Activated naive CD4-positive, alpha-beta T cell treated with anti-CD3 and anti-CD28 coated beads, Interleukin-2, amount 50 U/mL, for 24 hours (primary cell): ENCODE measurements around the gene EYA2.
"Not testable (repeated sequence)": the region's sequence is repeated elsewhere in the genome, so short reads cannot be mapped to it uniquely, and the experiment has no call there.

Experiments used
- H3K27ac Mint-ChIP-seq: one replicate; pipeline ENCODE4 v1.8.0; 2021; ENCODE audit warnings: mild to moderate bottlenecking, mixed read lengths
- H3K27me3 Mint-ChIP-seq: one replicate; pipeline ENCODE4 v1.8.0; 2021; ENCODE audit warnings: mixed read lengths
- H3K36me3 Mint-ChIP-seq: one replicate; pipeline ENCODE4 v1.8.0; 2021; ENCODE audit warnings: mixed read lengths
- H3K4me1 Mint-ChIP-seq: one replicate; pipeline ENCODE4 v1.8.0; 2021; ENCODE audit warnings: mixed read lengths
- H3K4me3 Mint-ChIP-seq: one replicate; pipeline ENCODE4 v1.8.0; 2021; ENCODE audit warnings: mild to moderate bottlenecking, mixed read lengths
- H3K9me3 Mint-ChIP-seq: one replicate; pipeline ENCODE4 v1.8.0; 2021; ENCODE audit warnings: mixed read lengths

Gene EYA2

DNA sequence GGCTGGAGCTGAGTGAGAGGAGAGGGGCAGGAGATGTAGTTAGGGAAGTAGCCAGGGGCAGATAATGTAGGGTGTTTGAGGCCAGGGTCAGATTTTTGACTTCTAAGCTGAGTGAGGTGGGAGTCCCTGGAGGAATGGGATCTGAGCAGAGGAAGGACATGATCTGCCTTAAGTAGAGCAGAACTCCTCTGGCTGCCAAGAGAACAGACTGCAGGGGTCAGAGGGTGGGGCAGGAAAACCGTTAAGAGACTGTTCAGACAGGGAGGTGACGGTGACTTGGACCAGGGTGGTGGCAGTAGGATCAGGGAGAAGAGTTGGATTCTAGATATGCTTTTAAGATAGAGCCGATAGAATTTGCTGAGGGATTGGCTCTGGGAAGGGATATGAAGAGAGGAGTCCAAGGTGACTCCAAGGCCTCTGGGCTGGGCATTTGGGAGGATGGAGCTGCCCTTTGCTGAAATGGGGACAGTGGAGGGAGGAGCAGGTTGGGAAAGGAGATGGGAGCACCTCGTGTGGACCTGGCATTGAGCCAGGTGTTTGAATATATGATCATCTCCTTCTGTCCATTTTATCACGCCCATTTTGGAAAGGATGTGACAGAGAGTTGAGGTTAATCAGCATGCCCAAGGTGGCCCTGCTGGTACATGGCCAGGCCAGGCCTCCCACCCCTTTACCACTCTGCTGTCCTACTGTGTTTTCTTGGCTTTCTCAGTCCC is 18.8 kb downstream of the EYA2 start:
- H3K4me1 Mint-ChIP-seq = no peaks in the 10 kb centered on the region
- peaks cover 12% of the 10 kb centered on the region for H3K27me3 Mint-ChIP-seq
- H3K27ac Mint-ChIP-seq = no peak overlapping the region
- peaks cover 6% of the 10 kb centered on the region for H3K9me3 Mint-ChIP-seq
- no peaks in the 10 kb centered on the region for H3K36me3 Mint-ChIP-seq
- no peak overlapping the region for H3K4me3 Mint-ChIP-seq

DNA sequence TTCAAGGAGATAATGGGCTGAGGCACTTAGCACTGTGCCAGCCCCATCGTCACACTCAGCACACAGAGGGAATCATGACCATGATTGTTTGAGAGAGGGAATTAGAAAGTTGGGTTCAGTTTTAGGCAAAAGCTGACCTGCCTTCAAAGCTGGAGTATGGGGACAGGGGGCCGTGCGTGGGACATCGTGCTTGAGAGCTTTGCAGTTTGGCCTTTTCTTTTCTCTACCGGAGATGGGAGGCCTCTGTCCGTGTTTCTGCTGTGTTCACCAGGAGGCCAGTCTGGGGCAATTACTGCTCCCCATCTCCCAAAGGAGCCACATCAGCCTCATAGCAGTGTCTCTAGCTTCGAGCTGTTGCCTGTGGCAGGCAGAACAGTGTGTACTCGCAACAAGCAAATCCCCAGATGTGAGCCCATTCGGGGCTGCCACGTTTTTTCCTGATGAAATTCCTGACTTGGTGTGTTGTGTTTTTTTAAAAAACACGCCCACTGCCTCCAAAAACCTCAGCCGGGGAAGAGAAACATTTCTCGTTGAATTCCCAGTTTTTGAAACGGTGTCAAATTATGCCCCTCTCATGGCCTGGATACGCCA is 20.2 kb downstream of the EYA2 start:
- Mint-ChIP-seq H3K9me3 (peaks cover 6% of the 10 kb centered on the region), H3K27ac (no peak overlapping the region), H3K36me3 (no peaks in the 10 kb centered on the region), H3K27me3 (peaks cover 11% of the 10 kb centered on the region), H3K4me3 (no peak overlapping the region), H3K4me1 (no peaks in the 10 kb centered on the region)

DNA sequence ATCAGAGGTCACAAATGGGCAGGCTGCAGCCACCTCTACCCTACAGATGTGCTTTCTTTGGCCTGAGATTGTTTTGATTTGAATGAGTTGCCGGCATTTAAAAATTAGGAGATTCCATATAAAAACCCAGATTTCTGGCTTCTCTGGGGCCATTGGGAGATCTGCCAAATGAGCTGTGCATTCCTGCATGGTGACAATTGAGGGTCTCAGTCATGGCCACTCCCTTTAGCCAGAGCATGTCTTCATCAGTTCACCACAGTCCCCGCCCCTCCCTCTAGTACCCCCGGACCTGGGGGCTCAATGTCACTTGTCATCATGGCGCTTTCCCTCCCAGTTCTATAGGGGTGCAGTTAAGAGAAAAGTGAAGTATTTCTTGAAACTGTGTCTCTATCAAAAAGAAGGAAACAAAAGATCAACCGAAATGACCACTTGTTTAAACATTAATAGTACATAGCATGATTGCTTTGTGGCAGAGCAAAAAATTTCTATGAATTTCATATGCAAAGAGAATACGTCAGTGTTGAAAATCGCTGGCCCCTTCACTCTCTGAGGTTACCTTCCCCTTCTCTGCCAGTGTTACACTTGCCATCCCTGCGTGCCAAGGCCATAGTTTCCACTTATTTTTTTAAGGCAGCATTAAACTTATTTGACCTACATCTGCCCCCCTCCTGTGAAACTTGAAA is 21.1 kb downstream of the EYA2 start:
- H3K4me3 Mint-ChIP-seq = no peak overlapping the region
- H3K27me3 Mint-ChIP-seq = peaks cover 11% of the 10 kb centered on the region
- H3K4me1 Mint-ChIP-seq = no peaks in the 10 kb centered on the region
- peaks cover 6% of the 10 kb centered on the region for H3K9me3 Mint-ChIP-seq
- H3K36me3 Mint-ChIP-seq = no peaks in the 10 kb centered on the region
- no peak overlapping the region for H3K27ac Mint-ChIP-seq

DNA sequence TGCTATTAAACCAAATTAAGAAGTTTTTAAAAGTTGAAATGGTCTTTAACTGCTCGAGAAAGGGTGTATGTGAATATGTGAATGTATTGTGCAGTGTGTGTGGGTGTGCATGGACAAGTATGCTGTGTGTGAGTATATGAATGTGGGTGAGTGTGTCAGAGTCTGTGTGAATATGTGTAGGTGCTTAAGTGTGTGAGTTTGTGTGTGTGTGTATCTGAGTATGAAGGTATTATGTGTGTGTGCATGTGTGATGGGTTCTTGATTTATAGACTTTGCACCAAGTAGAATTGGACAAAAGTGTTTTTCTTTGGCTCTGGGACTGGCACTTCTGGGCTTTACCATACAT is 21.6 kb downstream of the EYA2 start:
- H3K4me1 Mint-ChIP-seq = no peaks in the 10 kb centered on the region
- no peaks in the 10 kb centered on the region for H3K36me3 Mint-ChIP-seq
- no peak overlapping the region for H3K4me3 Mint-ChIP-seq
- H3K27ac Mint-ChIP-seq = no peak overlapping the region
- peaks cover 6% of the 10 kb centered on the region for H3K9me3 Mint-ChIP-seq
- H3K27me3 Mint-ChIP-seq = peaks cover 11% of the 10 kb centered on the region

DNA sequence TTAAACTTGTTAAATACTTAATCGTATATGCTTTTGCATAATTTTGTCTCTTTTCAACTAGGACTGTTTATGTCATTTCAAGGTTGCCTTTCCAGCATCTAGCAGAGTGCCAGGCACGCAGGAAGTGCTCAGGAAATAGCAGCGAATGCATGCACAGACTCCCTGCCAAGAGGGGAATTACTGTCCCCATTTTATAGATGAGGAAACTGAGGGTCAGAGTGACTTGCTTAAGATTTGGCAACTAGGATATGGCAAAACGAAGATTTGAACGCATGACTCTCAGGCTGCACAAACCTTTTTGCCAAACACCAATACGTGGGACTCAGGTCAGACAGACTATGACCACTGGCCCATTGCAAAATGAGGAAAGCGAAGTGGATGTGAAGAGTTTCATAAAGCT is 22.5 kb downstream of the EYA2 start:
- Mint-ChIP-seq H3K27ac (no peak overlapping the region), H3K9me3 (peaks cover 6% of the 10 kb centered on the region), H3K4me1 (no peaks in the 10 kb centered on the region), H3K36me3 (no peaks in the 10 kb centered on the region), H3K27me3 (peaks cover 11% of the 10 kb centered on the region), H3K4me3 (no peak overlapping the region)

DNA sequence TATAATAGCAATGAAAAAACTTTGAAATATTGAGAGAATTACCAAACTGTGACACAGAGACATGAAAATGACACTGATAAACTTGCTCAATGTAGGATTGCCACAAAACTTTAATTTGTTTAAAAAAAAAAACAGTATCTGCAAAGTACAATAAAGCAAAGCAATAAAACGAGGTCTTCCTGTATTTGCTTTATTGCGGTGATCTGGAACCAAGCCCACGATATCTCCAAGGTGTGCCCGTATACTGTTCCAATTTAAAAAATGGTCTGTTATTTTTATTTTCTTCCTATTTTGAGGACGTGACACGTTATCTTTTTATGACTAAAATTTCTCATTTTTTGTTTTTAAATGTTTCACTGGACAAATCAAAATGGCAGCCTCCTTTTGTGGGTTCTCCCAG is 25.5 kb downstream of the EYA2 start:
- Mint-ChIP-seq H3K27me3 (peaks cover 4% of the 10 kb centered on the region), H3K27ac (no peak overlapping the region), H3K4me3 (no peak overlapping the region), H3K4me1 (no peaks in the 10 kb centered on the region), H3K9me3 (no peaks in the 10 kb centered on the region), H3K36me3 (no peaks in the 10 kb centered on the region)

DNA sequence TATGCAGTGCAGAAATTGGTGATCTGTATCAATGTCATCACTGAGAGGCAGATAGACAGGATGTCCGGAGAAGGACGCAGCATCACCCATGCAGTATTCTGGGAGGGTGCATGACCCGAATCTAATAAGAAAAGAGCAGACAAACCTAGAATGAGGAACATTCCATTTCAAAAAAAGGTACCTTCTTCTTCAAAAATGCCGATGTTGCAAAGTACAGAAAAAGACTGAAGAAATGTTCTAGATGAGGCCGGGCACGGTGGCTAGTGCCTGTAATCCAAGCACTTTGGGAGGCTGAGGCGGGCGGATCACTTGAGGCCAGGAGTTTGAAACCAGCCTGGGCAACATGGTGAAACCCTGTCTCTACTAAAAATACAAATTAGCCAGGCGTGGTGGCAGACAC is 28.2 kb downstream of the EYA2 start:
- not testable (repeated sequence) for H3K27ac Mint-ChIP-seq, H3K4me3 Mint-ChIP-seq, H3K4me1 Mint-ChIP-seq, H3K36me3 Mint-ChIP-seq, H3K9me3 Mint-ChIP-seq, H3K27me3 Mint-ChIP-seq

DNA sequence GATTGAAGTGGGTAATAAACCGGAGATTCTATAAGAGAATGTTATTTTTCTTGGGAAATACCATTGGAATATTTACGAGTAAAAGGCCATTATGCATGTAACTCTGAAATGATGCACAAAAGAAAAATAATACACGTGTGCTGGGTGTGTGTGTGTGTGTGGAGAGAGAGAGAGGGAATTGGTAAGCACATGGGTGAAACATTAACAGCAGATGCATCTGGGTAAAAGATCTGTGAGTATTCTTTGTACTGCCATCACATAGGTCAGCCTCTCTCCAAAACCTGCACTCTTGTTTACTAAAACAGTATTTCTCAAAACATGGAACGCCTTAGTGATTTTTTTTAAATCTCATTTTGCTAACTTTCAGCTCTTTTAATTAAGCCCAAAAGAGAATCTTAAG is 28.9 kb downstream of the EYA2 start:
- H3K27me3 Mint-ChIP-seq = peaks cover under 1% of the 10 kb centered on the region
- no peaks in the 10 kb centered on the region for H3K4me1 Mint-ChIP-seq
- no peaks in the 10 kb centered on the region for H3K36me3 Mint-ChIP-seq
- no peak overlapping the region for H3K4me3 Mint-ChIP-seq
- H3K27ac Mint-ChIP-seq = no peak overlapping the region
- H3K9me3 Mint-ChIP-seq = no peaks in the 10 kb centered on the region

DNA sequence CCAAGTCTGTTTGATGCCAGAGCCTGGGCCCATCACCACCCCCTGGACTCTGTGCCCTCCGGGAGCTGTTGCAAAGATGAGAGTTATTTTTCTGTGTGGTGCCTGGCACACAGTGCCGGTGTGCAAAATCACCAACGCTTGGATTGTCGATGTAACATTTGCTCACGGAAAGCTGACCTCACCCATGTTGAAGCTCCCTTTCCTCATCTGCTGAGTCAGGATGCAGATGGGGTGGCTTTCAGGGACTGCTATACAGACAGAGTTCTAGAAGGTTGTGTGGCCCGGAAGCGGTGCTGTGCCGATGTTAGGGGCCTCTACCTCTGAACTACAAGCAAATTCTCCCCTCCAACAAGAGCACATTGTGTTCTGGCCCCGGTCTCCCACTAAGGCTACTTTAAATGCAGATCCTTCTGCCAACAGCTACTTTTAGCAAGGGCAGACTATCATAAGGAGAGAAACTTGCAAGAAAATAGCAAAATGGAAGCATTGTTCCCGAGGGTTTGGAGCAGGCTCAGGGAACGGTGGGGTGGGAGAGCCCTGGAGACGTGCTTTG is 34.0 kb downstream of the EYA2 start:
- Mint-ChIP-seq H3K4me1 (no peaks in the 10 kb centered on the region), H3K4me3 (no peak overlapping the region), H3K36me3 (no peaks in the 10 kb centered on the region), H3K9me3 (no peaks in the 10 kb centered on the region), H3K27me3 (peaks cover 3% of the 10 kb centered on the region), H3K27ac (no peak overlapping the region)

DNA sequence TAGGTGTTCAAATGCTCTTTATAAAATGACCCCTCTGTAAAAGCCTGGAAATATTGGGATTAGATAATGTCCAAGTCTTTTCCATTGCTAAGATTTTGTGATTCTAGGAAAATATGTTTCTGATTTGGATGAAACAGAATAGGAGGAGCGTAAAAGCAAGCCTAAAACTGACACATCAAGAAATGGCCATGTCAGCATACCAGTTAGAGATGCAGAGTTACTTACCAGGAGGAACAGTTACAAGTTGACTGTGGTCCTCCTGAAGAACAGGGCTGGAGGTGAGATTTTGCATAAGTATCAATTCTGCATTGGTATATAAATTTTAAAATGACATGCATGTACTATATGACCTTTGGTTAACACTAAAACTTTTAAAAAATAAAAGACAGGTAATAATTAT is 35.3 kb downstream of the EYA2 start:
- Mint-ChIP-seq H3K36me3 (no peaks in the 10 kb centered on the region), H3K4me1 (no peaks in the 10 kb centered on the region), H3K4me3 (no peak overlapping the region), H3K9me3 (no peaks in the 10 kb centered on the region), H3K27ac (no peak overlapping the region), H3K27me3 (peaks cover 6% of the 10 kb centered on the region)

DNA sequence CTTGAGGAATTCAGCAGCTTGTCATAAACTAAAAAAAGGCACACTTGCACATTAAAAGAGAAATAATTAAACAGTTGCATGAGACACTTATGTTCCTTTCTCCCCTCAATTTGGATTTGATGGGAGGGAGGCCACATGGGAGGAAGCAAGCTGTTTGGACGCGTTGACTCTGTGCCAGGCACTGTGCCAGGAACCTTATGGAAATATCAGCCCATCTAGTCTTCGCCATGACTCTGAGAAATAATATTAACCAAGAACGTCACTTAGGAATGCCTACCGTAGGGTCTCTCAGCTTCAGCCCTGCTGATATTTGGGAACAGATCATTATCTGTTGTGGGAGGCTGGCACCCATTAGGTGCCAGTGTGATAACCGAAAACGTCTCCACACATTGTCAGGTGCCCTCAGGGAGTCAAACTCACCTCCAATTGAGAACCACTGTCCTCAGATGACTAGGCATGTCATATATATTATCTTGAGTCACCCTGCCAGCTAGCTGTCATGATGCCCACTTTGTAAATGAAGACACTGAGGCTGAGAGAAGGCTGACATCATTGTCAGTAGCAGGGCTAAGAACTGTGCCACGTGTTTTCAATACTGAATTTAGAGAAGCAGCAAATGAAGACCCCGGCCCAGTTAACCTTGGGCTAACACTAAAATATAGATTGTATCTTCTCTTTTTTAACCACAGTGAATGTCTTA is 36.1 kb downstream of the EYA2 start:
- no peaks in the 10 kb centered on the region for H3K36me3 Mint-ChIP-seq
- no peaks in the 10 kb centered on the region for H3K9me3 Mint-ChIP-seq
- no peak overlapping the region for H3K4me3 Mint-ChIP-seq
- H3K4me1 Mint-ChIP-seq = no peaks in the 10 kb centered on the region
- peaks cover 6% of the 10 kb centered on the region for H3K27me3 Mint-ChIP-seq
- H3K27ac Mint-ChIP-seq = no peak overlapping the region

DNA sequence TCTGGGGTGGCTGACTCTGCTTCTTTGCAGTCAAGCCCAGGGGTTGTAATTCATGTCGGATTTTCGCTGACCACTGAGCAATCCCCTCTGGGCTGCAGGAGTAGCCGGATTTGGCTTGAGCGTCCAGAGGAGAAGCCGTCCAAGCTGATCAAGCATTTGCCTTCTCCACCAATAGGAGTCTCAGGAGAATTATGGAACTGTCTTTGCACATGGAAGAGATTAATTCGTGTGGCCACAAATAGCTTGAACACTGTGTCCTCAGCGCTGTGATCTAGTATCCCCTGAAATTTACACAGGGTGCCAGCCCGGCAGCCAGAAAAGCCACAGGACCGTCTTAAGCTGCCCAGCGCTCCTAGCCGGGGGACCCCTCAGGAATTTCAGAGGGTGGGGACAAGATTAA is 37.1 kb downstream of the EYA2 start:
- H3K27ac Mint-ChIP-seq = no peak overlapping the region
- peaks cover 6% of the 10 kb centered on the region for H3K27me3 Mint-ChIP-seq
- no peaks in the 10 kb centered on the region for H3K36me3 Mint-ChIP-seq
- no peaks in the 10 kb centered on the region for H3K9me3 Mint-ChIP-seq
- H3K4me1 Mint-ChIP-seq = no peaks in the 10 kb centered on the region
- no peak overlapping the region for H3K4me3 Mint-ChIP-seq

DNA sequence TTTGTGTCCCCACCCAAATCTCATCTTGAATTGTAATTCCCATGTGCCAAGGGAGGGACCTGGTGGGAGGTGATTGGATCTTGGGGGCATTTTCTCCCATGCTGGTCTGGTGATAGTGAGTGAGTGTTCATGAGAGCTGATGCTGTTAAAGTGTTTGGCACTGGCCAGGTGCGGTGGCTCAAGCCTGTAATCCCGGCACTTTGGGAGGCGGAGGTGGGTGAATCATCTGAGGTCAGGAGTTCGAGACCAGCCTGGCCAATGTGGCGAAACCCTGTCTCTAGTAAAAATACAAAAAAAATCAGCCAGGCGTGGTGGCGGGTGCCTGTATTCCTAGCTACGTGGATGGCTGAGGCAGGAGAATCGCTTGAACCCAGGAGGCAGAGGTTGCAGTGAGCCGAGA is 37.8 kb downstream of the EYA2 start:
- not testable (repeated sequence) for H3K36me3 Mint-ChIP-seq, H3K27me3 Mint-ChIP-seq, H3K4me3 Mint-ChIP-seq, H3K9me3 Mint-ChIP-seq, H3K27ac Mint-ChIP-seq, H3K4me1 Mint-ChIP-seq

DNA sequence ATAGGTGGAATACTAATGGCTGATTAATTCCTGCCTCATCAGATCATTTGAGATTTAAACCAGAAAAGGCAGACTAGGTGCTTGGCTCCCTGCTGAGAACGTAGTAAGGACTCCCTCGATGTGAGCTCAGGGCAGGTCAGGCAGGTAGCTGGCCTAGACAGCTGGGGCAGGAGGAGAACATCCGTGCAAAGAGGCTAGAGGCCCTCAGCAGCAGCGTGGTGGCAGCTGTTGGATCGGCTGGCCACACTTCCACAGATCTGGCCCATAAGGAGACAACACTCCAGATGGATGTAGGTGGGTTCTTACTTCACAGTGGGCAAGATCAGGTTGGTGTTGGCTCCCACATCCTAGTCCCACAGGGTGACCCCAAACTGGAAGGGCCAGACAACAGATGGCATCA is 38.5 kb downstream of the EYA2 start:
- Mint-ChIP-seq H3K9me3 (no peaks in the 10 kb centered on the region), H3K4me1 (no peaks in the 10 kb centered on the region), H3K27me3 (peaks cover 8% of the 10 kb centered on the region), H3K4me3 (no peak overlapping the region), H3K36me3 (no peaks in the 10 kb centered on the region), H3K27ac (no peak overlapping the region)

DNA sequence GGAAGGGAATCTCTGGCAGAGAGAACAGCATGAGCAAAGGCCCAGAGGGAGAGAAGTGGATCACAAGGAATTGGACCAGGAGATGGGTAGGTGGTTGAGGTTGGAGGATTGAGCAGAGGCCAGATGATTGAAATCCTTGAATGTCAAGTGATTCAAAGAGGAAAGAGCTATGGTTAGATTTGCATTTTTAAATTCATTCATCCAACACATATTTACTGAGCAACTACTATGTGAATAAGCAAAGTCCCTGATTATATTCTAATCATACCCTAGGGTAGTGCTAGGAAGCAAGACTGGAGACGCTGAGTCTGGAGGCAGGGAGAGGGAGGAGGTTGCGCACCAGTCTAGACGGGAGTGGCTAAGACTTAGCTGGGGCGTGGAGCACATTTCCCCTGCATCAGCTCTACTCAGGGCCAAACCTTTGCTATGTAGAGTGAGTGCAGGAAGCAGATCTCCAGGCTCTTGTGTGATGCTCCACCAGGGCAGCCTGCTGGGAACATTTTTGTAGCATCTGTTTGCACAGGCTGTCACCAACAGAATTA is 40.2 kb downstream of the EYA2 start:
- no peak overlapping the region for H3K4me3 Mint-ChIP-seq
- no peaks in the 10 kb centered on the region for H3K4me1 Mint-ChIP-seq
- no peaks in the 10 kb centered on the region for H3K9me3 Mint-ChIP-seq
- no peaks in the 10 kb centered on the region for H3K36me3 Mint-ChIP-seq
- no peak overlapping the region for H3K27ac Mint-ChIP-seq
- peaks cover 6% of the 10 kb centered on the region for H3K27me3 Mint-ChIP-seq
